H9 (cell line): ENCODE data around the gene CYP2R1. TPM values are rescaled to one million over a fixed set of nuclear protein-coding genes. Genes with fewer than 3 reads are reported as not detected.

Experiments used
- DNase-seq: peaks from one replicate; pipeline ENCODE4 v3.0.0-alpha.2; 2017
- H2AFZ ChIP-seq: one replicate; pipeline ENCODE4 v1.6.1; 2013; ENCODE audit warnings: mild to moderate bottlenecking, low read length, control low read depth, moderate library complexity
- H2AK5ac ChIP-seq: 2 replicates; pipeline ENCODE4 v1.6.1; 2013; ENCODE audit warnings: low read length, control low read depth, mixed read lengths; ENCODE audit not compliant: insufficient read length
- H2BK120ac ChIP-seq: one replicate; pipeline ENCODE4 v1.6.1; 2013; ENCODE audit warnings: low read depth, mild to moderate bottlenecking, low read length, control low read depth, inconsistent platforms; ENCODE audit not compliant: poor library complexity, severe bottlenecking
- H2BK12ac ChIP-seq: 2 replicates; pipeline ENCODE4 v1.6.1; 2013; ENCODE audit warnings: low read length, control low read depth, mixed read lengths, low read depth; ENCODE audit not compliant: insufficient read length
- H2BK15ac ChIP-seq: 2 replicates; pipeline ENCODE4 v1.6.1; 2013; ENCODE audit warnings: low read depth, low read length, control low read depth
- H2BK20ac ChIP-seq: one replicate; pipeline ENCODE4 v1.6.1; 2013; ENCODE audit warnings: low read depth, mild to moderate bottlenecking, low read length, control low read depth, inconsistent platforms; ENCODE audit not compliant: poor library complexity, severe bottlenecking
- H2BK5ac ChIP-seq: 2 replicates; pipeline ENCODE4 v1.6.1; 2013; ENCODE audit warnings: low read length, control low read depth, mixed read lengths; ENCODE audit not compliant: insufficient read length
- H3K14ac ChIP-seq: 2 replicates; pipeline ENCODE4 v1.6.1; 2013; ENCODE audit warnings: low read length, control low read depth; ENCODE audit not compliant: insufficient read depth
- H3K18ac ChIP-seq: 2 replicates; pipeline ENCODE4 v1.6.1; 2013; ENCODE audit warnings: low read depth, mild to moderate bottlenecking, mixed read lengths, low read length, control low read depth; ENCODE audit not compliant: insufficient read length
- H3K23ac ChIP-seq: 2 replicates; pipeline ENCODE4 v1.6.1; 2013; ENCODE audit warnings: low read length, control low read depth, mixed read lengths, low read depth; ENCODE audit not compliant: insufficient read length
- H3K23me2 ChIP-seq: 2 replicates; pipeline ENCODE4 v1.6.1; 2013; ENCODE audit warnings: low read depth, mild to moderate bottlenecking, mixed read lengths, low read length, control low read depth; ENCODE audit not compliant: insufficient read length, poor library complexity, severe bottlenecking
- H3K27ac ChIP-seq: 2 replicates; pipeline ENCODE4 v1.5.1; 2013; ENCODE audit warnings: low read length, control low read depth, mixed read lengths, low read depth; ENCODE audit not compliant: insufficient read length
- H3K27me3 ChIP-seq: 2 replicates; pipeline ENCODE4 v1.6.1; 2013; ENCODE audit warnings: low read length, control low read depth, inconsistent platforms; ENCODE audit not compliant: insufficient read depth
- H3K4ac ChIP-seq: 2 replicates; pipeline ENCODE4 v1.6.1; 2013; ENCODE audit warnings: low read depth, mild to moderate bottlenecking, control low read depth, inconsistent platforms, low read length, moderate library complexity
- H3K4me1 ChIP-seq: 2 replicates; pipeline ENCODE4 v1.6.1; 2013; ENCODE audit warnings: low read length, control low read depth, inconsistent platforms; ENCODE audit not compliant: insufficient read depth
- H3K4me2 ChIP-seq: 2 replicates; pipeline ENCODE4 v1.6.1; 2013; ENCODE audit warnings: low read length, control low read depth, mixed read lengths; ENCODE audit not compliant: insufficient read length, insufficient read depth
- H3K56ac ChIP-seq: 2 replicates; pipeline ENCODE4 v1.6.1; 2013; ENCODE audit warnings: low read depth, mild to moderate bottlenecking, mixed read lengths, low read length, control low read depth; ENCODE audit not compliant: insufficient read length
- H3K79me1 ChIP-seq: 2 replicates; pipeline ENCODE4 v1.6.1; 2013; ENCODE audit warnings: low read depth, mild to moderate bottlenecking, moderate library complexity, low read length, control low read depth, inconsistent platforms; ENCODE audit not compliant: insufficient read depth, poor library complexity, severe bottlenecking
- H3K79me2 ChIP-seq: 2 replicates; pipeline ENCODE4 v1.6.1; 2013; ENCODE audit warnings: low read length, control low read depth, inconsistent platforms; ENCODE audit not compliant: insufficient read depth
- H3K9ac ChIP-seq: 2 replicates; pipeline ENCODE4 v1.6.1; 2013; ENCODE audit warnings: low read length, control low read depth, mixed read lengths; ENCODE audit not compliant: insufficient read length; ENCODE audit errors: extremely low read depth
- H3K9me3 ChIP-seq: one replicate; pipeline ENCODE4 v1.6.1; 2013; ENCODE audit warnings: low read depth, low read length, inconsistent platforms; ENCODE audit not compliant: control insufficient read depth
- H3T11ph ChIP-seq: one replicate; pipeline ENCODE4 v1.6.1; 2013; ENCODE audit warnings: mild to moderate bottlenecking, low read length, control low read depth, inconsistent platforms
- H4K20me1 ChIP-seq: one replicate; pipeline ENCODE4 v1.6.1; 2013; ENCODE audit not compliant: control insufficient read depth, insufficient read length, insufficient read depth
- H4K5ac ChIP-seq: 2 replicates; pipeline ENCODE4 v1.6.1; 2013; ENCODE audit warnings: low read depth, mild to moderate bottlenecking, mixed read lengths, low read length, control low read depth; ENCODE audit not compliant: insufficient read length
- H4K8ac ChIP-seq: replicated peaks from 2 replicates; pipeline ENCODE4 v1.6.1; 2013; ENCODE audit warnings: low read length, control low read depth, mixed read lengths, low read depth; ENCODE audit not compliant: insufficient read length
- H4K91ac ChIP-seq: 2 replicates; pipeline ENCODE4 v1.6.1; 2013; ENCODE audit warnings: low read depth, mild to moderate bottlenecking, moderate library complexity, mixed read lengths, low read length, control low read depth; ENCODE audit not compliant: insufficient read length
- H3K27ac Mint-ChIP-seq, 3 experiments: 2 replicates in 2 of 3; 3 replicates in 1 of 3; pipeline ENCODE4 v1.8.0; 2020 to 2021; ENCODE audit warnings: mixed read lengths in 3 of 3, mild to moderate bottlenecking in 1 of 3, moderate library complexity in 1 of 3
- H3K27me3 Mint-ChIP-seq: 2 replicates; pipeline ENCODE4 v1.8.0; 2021; ENCODE audit warnings: low read depth, mild to moderate bottlenecking, moderate library complexity, mixed read lengths
- H3K36me3 Mint-ChIP-seq, 3 experiments: 2 replicates in 2 of 3; 3 replicates in 1 of 3; pipeline ENCODE4 v1.8.0; 2020 to 2021; ENCODE audit warnings: low read depth in 3 of 3, mixed read lengths in 3 of 3; ENCODE audit not compliant: insufficient read depth in 1 of 3
- H3K4me1 Mint-ChIP-seq, 2 experiments: 2 replicates each; pipeline ENCODE4 v1.8.0; 2020; ENCODE audit warnings: mixed read lengths in 2 of 2
- H3K4me3 Mint-ChIP-seq, 2 experiments: 2 replicates in 1 of 2; 3 replicates in 1 of 2; pipeline ENCODE4 v1.8.0; 2020 to 2021; ENCODE audit warnings: mild to moderate bottlenecking in 2 of 2, mixed read lengths in 2 of 2, moderate library complexity in 1 of 2
- H3K9me3 Mint-ChIP-seq, 2 experiments: 2 replicates in 1 of 2; 3 replicates in 1 of 2; pipeline ENCODE4 v1.8.0; 2020; ENCODE audit warnings: mild to moderate bottlenecking in 2 of 2, mixed read lengths in 2 of 2, moderate library complexity in 1 of 2
- WGBS: extraction: QIAGEN DNeasy Blood & Tissue Kit; methylation state at CpG from one replicate; pipeline ENCODE4 v1.1.7; 2013; ENCODE audit warnings: missing lambda C conversion rate, low lambda C conversion rate, mixed read lengths; ENCODE audit not compliant: insufficient read length; ENCODE audit errors: extremely low coverage; 5-methylcytosine and 5-hydroxymethylcytosine counted together
- total RNA-seq: library from RNA; stranded (reverse); gene quantifications from 2 replicates; pipeline ENCODE4 v1.2.1, GENCODE V29; 2021
- TF ChIP-seq, protein P1 (sequence below): fragments of 200-600 bp; sonication (generic); conservative IDR thresholded peaks from 3 replicates; pipeline ENCODE4 v1.8.0; 2021; ENCODE audit warnings: antibody characterized with exemption, mild to moderate bottlenecking

CYP2R1 gene
- total RNA-seq, 1 experiment from 2014 or later, result 10.3 TPM

GRCh38 chr11:14916403-14916802, 24.4 kb upstream of the CYP2R1 start:
- no peak overlapping the region for H4K8ac ChIP-seq
- no peaks in the 10 kb centered on the region for H3K9me3 ChIP-seq
- H3K4me3 Mint-ChIP-seq, result no peak overlapping the region
- no peaks in the 10 kb centered on the region for H3K23me2 ChIP-seq
- H4K20me1 ChIP-seq, result no peaks in the 10 kb centered on the region
- TF ChIP-seq, protein P1, sequence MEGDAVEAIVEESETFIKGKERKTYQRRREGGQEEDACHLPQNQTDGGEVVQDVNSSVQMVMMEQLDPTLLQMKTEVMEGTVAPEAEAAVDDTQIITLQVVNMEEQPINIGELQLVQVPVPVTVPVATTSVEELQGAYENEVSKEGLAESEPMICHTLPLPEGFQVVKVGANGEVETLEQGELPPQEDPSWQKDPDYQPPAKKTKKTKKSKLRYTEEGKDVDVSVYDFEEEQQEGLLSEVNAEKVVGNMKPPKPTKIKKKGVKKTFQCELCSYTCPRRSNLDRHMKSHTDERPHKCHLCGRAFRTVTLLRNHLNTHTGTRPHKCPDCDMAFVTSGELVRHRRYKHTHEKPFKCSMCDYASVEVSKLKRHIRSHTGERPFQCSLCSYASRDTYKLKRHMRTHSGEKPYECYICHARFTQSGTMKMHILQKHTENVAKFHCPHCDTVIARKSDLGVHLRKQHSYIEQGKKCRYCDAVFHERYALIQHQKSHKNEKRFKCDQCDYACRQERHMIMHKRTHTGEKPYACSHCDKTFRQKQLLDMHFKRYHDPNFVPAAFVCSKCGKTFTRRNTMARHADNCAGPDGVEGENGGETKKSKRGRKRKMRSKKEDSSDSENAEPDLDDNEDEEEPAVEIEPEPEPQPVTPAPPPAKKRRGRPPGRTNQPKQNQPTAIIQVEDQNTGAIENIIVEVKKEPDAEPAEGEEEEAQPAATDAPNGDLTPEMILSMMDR, result no peak
- H3K27ac ChIP-seq, result no peak overlapping the region
- no peak overlapping the region for H4K5ac ChIP-seq
- no peak for DNase-seq
- no peak overlapping the region for H3K23ac ChIP-seq
- H3K4me1 Mint-ChIP-seq, result no peaks in the 10 kb centered on the region
- no peak overlapping the region for H2BK12ac ChIP-seq
- no peaks in the 10 kb centered on the region for H3K79me2 ChIP-seq
- H3K4me1 ChIP-seq, result no peaks in the 10 kb centered on the region
- H2BK5ac ChIP-seq, result no peak overlapping the region
- no peak overlapping the region for H2BK20ac ChIP-seq
- H3K9ac ChIP-seq, result no peak overlapping the region
- H4K91ac ChIP-seq, result no peak overlapping the region
- no peak overlapping the region for H3K14ac ChIP-seq
- H2AK5ac ChIP-seq, result no peak overlapping the region
- no peaks in the 10 kb centered on the region for H3K79me1 ChIP-seq
- no peak overlapping the region for H3K27ac Mint-ChIP-seq
- no peaks in the 10 kb centered on the region for H3K36me3 Mint-ChIP-seq
- H3K56ac ChIP-seq, result no peak overlapping the region
- H3T11ph ChIP-seq, result no peak overlapping the region
- no CpG with 5 or more reads among the region's 1 CpG for WGBS
- no peak overlapping the region for H2BK15ac ChIP-seq
- no peak overlapping the region for H2BK120ac ChIP-seq
- H3K18ac ChIP-seq, result no peak overlapping the region
- no peak overlapping the region for H2AFZ ChIP-seq
- peaks cover 0 to 6% of the 10 kb centered on the region in 2 experiments; a peak in 2 of 5 replicates for H3K9me3 Mint-ChIP-seq
- peaks cover 7% of the 10 kb centered on the region; the same call in 1 of the 2 replicates for H3K27me3 Mint-ChIP-seq
- no peak overlapping the region for H3K4ac ChIP-seq
- no peaks in the 10 kb centered on the region for H3K27me3 ChIP-seq
- no peak overlapping the region for H3K4me2 ChIP-seq
